ENCODE measurements around the gene GNAT2.

The GNAT2 gene

GRCh38 chr1:109616391-109616790, 3.0 kb downstream of the GNAT2 start:
- Histone ChIP-seq H3K4me2 (ENCODE audit: low read length) (no peak overlapping the region), H3K4me3 (ENCODE audit: low read depth, low read length, poor library complexity, severe bottlenecking) (no peak overlapping the region), H3K27me3 (ENCODE audit: insufficient read depth, low read length) (no peaks in the 10 kb centered on the region), H3K4me1 (ENCODE audit: insufficient read depth, low read length, severe bottlenecking) (peaks cover 17% of the 10 kb centered on the region), H4K20me1 (ENCODE audit: insufficient read depth, low read length) (no peaks in the 10 kb centered on the region), H3K9ac (ENCODE audit: low read length) (no peak overlapping the region), H3K79me2 (ENCODE audit: insufficient read depth, low read length) (no peaks in the 10 kb centered on the region), H2AFZ (ENCODE audit: low read length) (no peak overlapping the region), H3K9me3 (ENCODE audit: low read length) (no peaks in the 10 kb centered on the region), H3K36me3 (ENCODE audit: insufficient read depth, low read length) (no peaks in the 10 kb centered on the region), H3K9me2 (ENCODE audit: low read depth, low read length) (no peaks in the 10 kb centered on the region), H3K27ac (ENCODE audit: low read depth, low read length, poor library complexity, severe bottlenecking) (no peak overlapping the region), H3F3A (ENCODE audit: insufficient read depth, low read length) (no peaks in the 10 kb centered on the region)
- TF ChIP-seq EZH2 (IDR thresholded peaks at IDR 0.05; ENCODE audit: borderline replicate concordance, low read length) (no peak), CTCF (IDR thresholded peaks at IDR 0.05; ENCODE audit: low read length) (no peak)

GRCh38 chr1:109615879-109616278, 3.5 kb downstream of the GNAT2 start:
- Histone ChIP-seq H3K36me3 (ENCODE audit: insufficient read depth, low read length) (no peaks in the 10 kb centered on the region), H3K9ac (ENCODE audit: low read length) (no peak overlapping the region), H3K4me3 (ENCODE audit: low read depth, low read length, poor library complexity, severe bottlenecking) (no peak overlapping the region), H3K9me3 (ENCODE audit: low read length) (no peaks in the 10 kb centered on the region), H3K4me2 (ENCODE audit: low read length) (no peak overlapping the region), H3K9me2 (ENCODE audit: low read depth, low read length) (no peaks in the 10 kb centered on the region), H3F3A (ENCODE audit: insufficient read depth, low read length) (no peaks in the 10 kb centered on the region), H3K27ac (ENCODE audit: low read depth, low read length, poor library complexity, severe bottlenecking) (no peak overlapping the region), H3K27me3 (ENCODE audit: insufficient read depth, low read length) (no peaks in the 10 kb centered on the region), H4K20me1 (ENCODE audit: insufficient read depth, low read length) (no peaks in the 10 kb centered on the region), H3K4me1 (ENCODE audit: insufficient read depth, low read length, severe bottlenecking) (peaks cover 12% of the 10 kb centered on the region), H2AFZ (ENCODE audit: low read length) (no peak overlapping the region), H3K79me2 (ENCODE audit: insufficient read depth, low read length) (no peaks in the 10 kb centered on the region)
- TF ChIP-seq CTCF (IDR thresholded peaks at IDR 0.05; ENCODE audit: low read length): no peak
- no peak for TF ChIP-seq EZH2 (IDR thresholded peaks at IDR 0.05; ENCODE audit: borderline replicate concordance, low read length)

GRCh38 chr1:109613361-109614147, 5.9 kb downstream of the GNAT2 start:
- Histone ChIP-seq H2AFZ (ENCODE audit: low read length) (no peak overlapping the region), H4K20me1 (ENCODE audit: insufficient read depth, low read length) (no peaks in the 10 kb centered on the region), H3K36me3 (ENCODE audit: insufficient read depth, low read length) (no peaks in the 10 kb centered on the region), H3F3A (ENCODE audit: insufficient read depth, low read length) (no peaks in the 10 kb centered on the region), H3K9ac (ENCODE audit: low read length) (no peak overlapping the region), H3K4me2 (ENCODE audit: low read length) (no peak overlapping the region), H3K9me3 (ENCODE audit: low read length) (no peaks in the 10 kb centered on the region), H3K79me2 (ENCODE audit: insufficient read depth, low read length) (no peaks in the 10 kb centered on the region), H3K9me2 (ENCODE audit: low read depth, low read length) (no peaks in the 10 kb centered on the region), H3K4me3 (ENCODE audit: low read depth, low read length, poor library complexity, severe bottlenecking) (no peak overlapping the region), H3K27me3 (ENCODE audit: insufficient read depth, low read length) (no peaks in the 10 kb centered on the region), H3K4me1 (ENCODE audit: insufficient read depth, low read length, severe bottlenecking) (peaks cover 3% of the 10 kb centered on the region), H3K27ac (ENCODE audit: low read depth, low read length, poor library complexity, severe bottlenecking) (no peak overlapping the region)
- no peak for TF ChIP-seq CTCF (IDR thresholded peaks at IDR 0.05; ENCODE audit: low read length)
- TF ChIP-seq EZH2 (IDR thresholded peaks at IDR 0.05; ENCODE audit: borderline replicate concordance, low read length): no peak
